CD14-positive monocyte (primary cell): ENCODE results near the gene SYT2. TPM values are rescaled to one million over a fixed set of nuclear protein-coding genes. Genes with fewer than 3 reads are reported as not detected.
A peak's percentile ranks its signal among the peaks of the same experiment; 100 is the strongest.

Experiments
- DNase-seq, 3 donors: peaks; one replicate each; pipeline ENCODE4 v3.0.0-alpha.2; 2011 to 2022
- H2AFZ ChIP-seq: 2 replicates; pipeline ENCODE4 v1.6.0; 2012; ENCODE audit warnings: mild to moderate bottlenecking, low read depth, low read length, inconsistent platforms; ENCODE audit not compliant: insufficient read depth, poor library complexity, severe bottlenecking
- H3K27ac ChIP-seq, 2 donors: 1 replicate in 1 of 2; 2 replicates in 1 of 2; pipeline ENCODE4 v1.5.1; 2012 to 2013; ENCODE audit warnings: low read length in 2 of 2, control low read depth in 1 of 2, inconsistent platforms in 1 of 2, low read depth in 1 of 2, mild to moderate bottlenecking in 1 of 2
- H3K27me3 ChIP-seq, 2 donors: one replicate each; pipeline versions ENCODE4 v1.6.0 to v1.6.1; 2011 to 2013; ENCODE audit warnings: low read length in 2 of 2; ENCODE audit not compliant: control insufficient read depth in 2 of 2, insufficient read depth in 2 of 2
- H3K36me3 ChIP-seq, 2 donors: replicated peaks in 1 of 2; 1 replicate in 1 of 2; 2 replicates in 1 of 2; pipeline versions ENCODE4 v1.5.1 to v1.6.1; 2012 to 2013; ENCODE audit warnings: low read length in 2 of 2, control low read depth in 1 of 2, inconsistent platforms in 1 of 2, mild to moderate bottlenecking in 1 of 2; ENCODE audit not compliant: insufficient read depth in 2 of 2, control insufficient read depth in 1 of 2
- H3K4me1 ChIP-seq, 2 donors: 1 replicate in 1 of 2; 2 replicates in 1 of 2; pipeline versions ENCODE4 v1.5.1 to v1.6.1; 2012 to 2013; ENCODE audit warnings: low read length in 2 of 2, control low read depth in 1 of 2, inconsistent platforms in 1 of 2, mild to moderate bottlenecking in 1 of 2, moderate library complexity in 1 of 2; ENCODE audit not compliant: insufficient read depth in 2 of 2, control insufficient read depth in 1 of 2
- H3K4me2 ChIP-seq: replicated peaks from 2 replicates; pipeline ENCODE3; 2012; ENCODE audit warnings: low read length, moderate library complexity, mild to moderate bottlenecking; ENCODE audit not compliant: poor library complexity, severe bottlenecking; ENCODE audit errors: extremely low read depth
- H3K4me3 ChIP-seq, 3 experiments: fragments of 200-600 bp in 1 of 3; sonication (generic) in 1 of 3; replicated peaks in 1 of 3; 1 replicate in 2 of 3; 2 replicates in 1 of 3; pipeline ENCODE4 v1.5.1; 2011 to 2013; ENCODE audit warnings: low read length in 3 of 3, mild to moderate bottlenecking in 3 of 3, control low read depth in 2 of 3, low read depth in 2 of 3, inconsistent platforms in 1 of 3, moderate library complexity in 1 of 3
- H3K79me2 ChIP-seq: 2 replicates; pipeline ENCODE4 v1.6.0; 2012; ENCODE audit warnings: mild to moderate bottlenecking, control low read depth, inconsistent platforms, low read length, moderate library complexity; ENCODE audit not compliant: insufficient read depth
- H3K9ac ChIP-seq: 2 replicates; pipeline ENCODE4 v1.6.0; 2017; ENCODE audit warnings: low read length, mild to moderate bottlenecking; ENCODE audit not compliant: insufficient read depth, poor library complexity, severe bottlenecking
- H3K9me3 ChIP-seq, 2 donors: replicated peaks in 1 of 2; 1 replicate in 1 of 2; 2 replicates in 1 of 2; pipeline versions ENCODE4 v1.5.1 to v1.6.1; 2012 to 2013; ENCODE audit warnings: low read length in 2 of 2, control low read depth in 1 of 2; ENCODE audit not compliant: control insufficient read depth in 1 of 2, insufficient read depth in 1 of 2
- H4K20me1 ChIP-seq: 2 replicates; pipeline ENCODE4 v1.6.0; 2012; ENCODE audit warnings: mild to moderate bottlenecking, low read length, control low read depth, moderate library complexity; ENCODE audit not compliant: insufficient read depth
- H3K27ac Mint-ChIP-seq, 7 donors: one replicate each; pipeline ENCODE4 v1.8.0; 2020; ENCODE audit warnings: mild to moderate bottlenecking in 7 of 7, mixed read lengths in 7 of 7, moderate library complexity in 6 of 7, inconsistent platforms in 2 of 7
- H3K27me3 Mint-ChIP-seq, 3 donors: one replicate each; pipeline ENCODE4 v1.8.0; 2021 to 2022; ENCODE audit warnings: low read depth in 3 of 3, mild to moderate bottlenecking in 3 of 3, mixed read lengths in 3 of 3, moderate library complexity in 3 of 3, inconsistent platforms in 1 of 3
- H3K36me3 Mint-ChIP-seq, 2 donors: one replicate each; pipeline ENCODE4 v1.8.0; 2020; ENCODE audit warnings: mixed read lengths in 2 of 2, inconsistent platforms in 1 of 2, mild to moderate bottlenecking in 1 of 2
- H3K4me1 Mint-ChIP-seq: one replicate; pipeline ENCODE4 v1.8.0; 2020; ENCODE audit warnings: mild to moderate bottlenecking, mixed read lengths
- H3K4me3 Mint-ChIP-seq, 2 donors: one replicate each; pipeline ENCODE4 v1.8.0; 2020; ENCODE audit warnings: mild to moderate bottlenecking in 2 of 2, mixed read lengths in 2 of 2, moderate library complexity in 1 of 2
- H3K9me3 Mint-ChIP-seq, 7 donors: one replicate each; pipeline ENCODE4 v1.8.0; 2020 to 2022; ENCODE audit warnings: mixed read lengths in 7 of 7, mild to moderate bottlenecking in 6 of 7, moderate library complexity in 6 of 7, inconsistent platforms in 2 of 7
- CTCF ChIP-seq: fragments of 200-600 bp; IDR thresholded peaks from one replicate; pipeline ENCODE4 v1.8.0; 2022; ENCODE audit warnings: antibody characterized with exemption, mild to moderate bottlenecking
- WGBS: methylation state at CpG from one replicate; pipeline ENCODE4 v1.1.5; 2013; ENCODE audit warnings: missing lambda C conversion rate; ENCODE audit not compliant: insufficient coverage; 5-methylcytosine and 5-hydroxymethylcytosine counted together
- intact Hi-C, 2 donors: fragments of 100-400 bp; cut with micrococcal nuclease; formaldehyde crosslinking; loops; one replicate each; pipeline versions ENCODE4 v1.15.0 to v1.15.1; 2023
- polyA plus RNA-seq, 3 donors: library from polyadenylated mRNA; depleted of rRNA in 1 of 3; unstranded in 2 of 3; stranded (reverse) in 1 of 3; fragments of 300-500 nt in 2 of 3; fragments of >200 nt in 1 of 3; fragmentation: Illumina TruSeq in 2 of 3; gene quantifications; 1 replicate in 2 of 3; 2 replicates in 1 of 3; pipeline ENCODE4 v1.2.3, GENCODE V29; 2012 to 2021

Gene SYT2
- polyA plus RNA-seq, 3 donors, result not detected

- Histone ChIP-seq H3K27ac (no peak overlapping the region), H3K79me2 (no peaks in the 10 kb centered on the region), H3K27me3 (peaks cover 55 to 80% of the 10 kb centered on the region in 2 donors), H2AFZ (no peak overlapping the region), H3K9ac (no peak overlapping the region), H3K36me3 (no peaks in the 10 kb centered on the region), H3K4me2 (no peak overlapping the region), H3K9me3 (no peaks in the 10 kb centered on the region), H4K20me1 (no peaks in the 10 kb centered on the region), H3K4me1 (peaks cover 5% of the 10 kb centered on the region in 2 donors), H3K4me3 (no peak overlapping the region)
- Mint-ChIP-seq H3K36me3 (no peaks in the 10 kb centered on the region), H3K27ac (no peak overlapping the region), H3K27me3 (peaks cover 64 to 83% (median 65%) of the 10 kb centered on the region in 3 donors), H3K4me1 (peaks cover 7% of the 10 kb centered on the region), H3K9me3 (no peaks in the 10 kb centered on the region), H3K4me3 (peak overlapping the region in 1 of 2 donors; percentile 11)
- TF ChIP-seq CTCF, result no peak
- WGBS, result 69% methylated on average over 4 of the region's 5 CpGs
- intact Hi-C loops, result no loop called here
- DNase-seq, result no peak
Measured at GRCh38 chr1:202694314-202694713, 15.9 kb downstream of the SYT2 start.

GRCh38 chr1:202692959-202693555 lies 17.2 kb downstream of the SYT2 start:
- H3K4me3 Mint-ChIP-seq, result peak overlapping the region in 1 of 2 donors; percentile 36

More at GRCh38 chr1:202692959-202693555, 17.2 kb downstream of the SYT2 start:
- Mint-ChIP-seq H3K9me3 (no peaks in the 10 kb centered on the region), H3K27ac (no peak overlapping the region), H3K27me3 (peaks cover 70 to 85% (median 70%) of the 10 kb centered on the region in 3 donors), H3K4me1 (peaks cover under 1% of the 10 kb centered on the region), H3K36me3 (no peaks in the 10 kb centered on the region)
- intact Hi-C loops, result no loop called here
- H3K9ac ChIP-seq, result no peak overlapping the region
- H3K27ac ChIP-seq, result no peak overlapping the region
- no peak overlapping the region for H2AFZ ChIP-seq
- peaks cover 0 to under 1% of the 10 kb centered on the region in 2 donors for H3K4me1 ChIP-seq
- no peaks in the 10 kb centered on the region for H3K9me3 ChIP-seq
- H3K4me2 ChIP-seq, result no peak overlapping the region
- H4K20me1 ChIP-seq, result no peaks in the 10 kb centered on the region
- peaks cover 47 to 76% of the 10 kb centered on the region in 2 donors for H3K27me3 ChIP-seq
- H3K79me2 ChIP-seq, result no peaks in the 10 kb centered on the region
- H3K4me3 ChIP-seq, result no peak overlapping the region
- WGBS, result 5% methylated on average over 2 of the region's 3 CpGs
- TF ChIP-seq CTCF, result peak; percentile 32
- peak; percentile 28 to 72 (median 39) for DNase-seq
- no peaks in the 10 kb centered on the region for H3K36me3 ChIP-seq
